Right ventricle myocardium inferior (tissue), 1 donor: ENCODE measurements around the gene FGF1. TPM values are rescaled to one million over a fixed set of nuclear protein-coding genes. Genes with fewer than 3 reads are reported as not detected.

Experiments
- ATAC-seq: fragments of 200-7000 bp; cut with Tn5 transposase; one replicate; pipeline ENCODE4 v1.9.1; 2020; ENCODE audit warnings: mild to moderate bottlenecking, moderate library complexity
- DNase-seq: peaks from one replicate; pipeline ENCODE4 v3.0.0; 2021; ENCODE audit errors: missing footprints
- intact Hi-C: fragments of 100-400 bp; cut with DNase I; formaldehyde crosslinking; loops from one replicate; pipeline ENCODE4 v1.11.0; 2022
- total RNA-seq: library from RNA; stranded (reverse); fragmentation: NEBNext Ultra II Directional; extraction: Animal tissue kit (Norgen Biotek cat#: 25700); gene quantifications from one replicate; pipeline ENCODE4 v1.2.1, GENCODE V29; 2021
- donor health status: DM: no; HTN: yes; CAD: no; lungs with severe emphysema.

The FGF1 gene
- total RNA-seq, 1 donor from 2014 or later: 57.0 TPM

DNA sequence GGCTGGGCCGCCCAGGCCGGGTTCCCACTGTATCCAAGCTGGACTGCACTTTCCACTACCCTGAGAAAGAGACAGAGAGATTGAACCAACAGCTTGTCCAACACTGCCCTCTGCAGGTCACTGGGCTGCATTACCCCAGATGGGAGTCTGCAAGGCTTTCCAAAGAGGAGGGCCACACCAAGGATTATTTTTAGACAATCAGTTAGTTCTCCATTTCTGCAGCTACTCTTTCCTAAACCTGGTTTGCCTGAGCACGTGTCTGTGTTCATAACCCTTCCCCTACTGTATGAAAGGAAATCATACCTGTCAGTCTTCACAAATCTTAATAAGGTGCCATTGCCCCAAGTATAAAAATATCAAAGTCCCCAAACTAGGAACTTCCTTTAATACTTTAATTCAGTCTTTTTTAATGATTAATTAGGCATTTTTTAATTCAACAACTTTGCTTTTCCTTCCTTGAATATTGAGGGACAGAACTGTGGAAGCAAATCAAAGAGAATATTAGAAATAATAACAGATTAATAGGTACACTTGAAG lies 13.4 kb upstream of the FGF1 start:
- ATAC-seq (peak; percentile 90), DNase-seq (peak; percentile 89)
- intact Hi-C loops: loop anchor here (1.0 to 10.0 kb wide), 4 partner anchors 44 to 684 kb away; partner anchors contain the start of gene GNPDA1

DNA sequence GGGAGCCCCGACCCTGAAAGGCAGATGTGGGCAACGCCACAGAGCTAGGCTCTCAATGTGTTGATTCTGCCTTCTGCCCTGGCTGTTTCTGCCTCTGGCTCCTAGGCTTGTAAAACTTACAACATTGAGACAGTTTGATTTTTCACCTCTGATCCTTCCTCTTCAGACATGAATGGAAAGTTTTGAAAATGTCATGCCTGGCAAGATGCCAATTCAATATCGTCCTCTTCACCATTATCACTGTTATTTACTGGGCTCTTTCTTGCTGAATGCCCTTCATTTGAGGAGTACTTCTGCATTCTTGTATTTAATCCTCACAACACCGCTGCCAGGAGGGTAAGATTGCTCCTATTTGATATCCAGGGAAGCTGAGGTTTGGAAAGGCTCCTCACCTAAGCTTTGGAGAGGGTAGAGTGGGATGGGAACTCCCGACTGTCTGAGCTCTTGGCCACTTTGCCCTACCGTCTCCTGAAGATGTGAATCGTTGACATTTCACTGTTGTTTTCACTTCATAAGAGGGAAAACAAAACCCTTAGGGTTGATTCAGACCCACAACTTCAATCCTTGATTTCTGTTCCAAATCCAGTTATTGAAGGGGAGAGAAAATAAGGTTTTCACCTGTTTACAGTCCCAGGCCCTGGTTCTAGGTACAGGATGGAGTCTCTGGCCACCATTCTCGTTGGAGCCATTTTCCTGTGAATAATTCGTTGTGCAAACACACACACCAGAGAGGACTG lies 12.7 kb upstream of the FGF1 start:
- no peak for ATAC-seq
- no peak for DNase-seq
- intact Hi-C loops: loop anchor here (1.0 to 10.0 kb wide), 4 partner anchors 43 to 684 kb away; partner anchors contain the start of gene GNPDA1

DNA sequence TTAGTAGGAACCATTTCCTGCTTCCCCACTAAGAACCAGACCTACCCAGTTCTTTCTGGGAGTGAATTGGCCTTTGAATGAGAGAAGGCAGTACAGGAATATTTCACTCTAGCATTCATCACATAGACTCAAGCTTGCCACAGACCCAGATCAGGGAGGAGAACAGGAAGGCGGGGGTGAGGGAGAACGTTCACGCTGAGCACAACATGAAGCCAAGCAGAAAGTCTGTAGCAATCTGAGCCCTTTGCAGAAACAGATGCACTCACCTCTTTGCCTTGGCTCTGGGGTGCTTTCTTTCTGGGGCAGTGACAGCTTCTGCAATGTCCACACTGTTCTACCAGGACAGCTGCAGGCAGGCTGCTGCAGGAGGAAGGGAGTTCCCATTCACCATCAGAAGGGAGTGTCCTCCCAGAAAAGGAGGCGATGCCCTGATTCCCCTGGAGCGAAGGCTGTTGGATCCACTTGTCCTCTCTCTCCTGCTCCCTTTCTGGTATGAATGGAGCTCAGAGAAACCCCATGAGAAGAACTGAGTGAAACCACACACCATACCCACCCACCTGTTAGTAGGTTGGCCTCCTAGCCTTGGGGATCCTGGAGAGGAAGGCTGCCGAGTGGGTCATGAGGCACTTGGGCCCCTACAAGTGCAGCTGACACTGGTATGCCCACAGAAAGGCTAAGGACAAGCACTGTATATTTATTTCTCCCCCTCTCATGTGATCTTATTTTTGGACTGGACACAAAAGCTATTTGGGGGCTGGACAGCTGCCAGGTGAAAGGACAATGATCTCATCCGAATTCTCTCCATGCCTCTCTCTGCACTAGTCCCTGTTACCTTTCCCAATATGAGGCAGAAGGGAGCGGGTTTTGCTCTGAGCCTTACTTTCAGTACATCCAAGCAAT lies 11.7 kb upstream of the FGF1 start:
- intact Hi-C loops: loop anchor here (5.0 to 10.0 kb wide), 2 partner anchors 545 to 683 kb away; partner anchors contain the start of gene GNPDA1
- ATAC-seq (peak; percentile 76), DNase-seq (peak; percentile 68)

DNA sequence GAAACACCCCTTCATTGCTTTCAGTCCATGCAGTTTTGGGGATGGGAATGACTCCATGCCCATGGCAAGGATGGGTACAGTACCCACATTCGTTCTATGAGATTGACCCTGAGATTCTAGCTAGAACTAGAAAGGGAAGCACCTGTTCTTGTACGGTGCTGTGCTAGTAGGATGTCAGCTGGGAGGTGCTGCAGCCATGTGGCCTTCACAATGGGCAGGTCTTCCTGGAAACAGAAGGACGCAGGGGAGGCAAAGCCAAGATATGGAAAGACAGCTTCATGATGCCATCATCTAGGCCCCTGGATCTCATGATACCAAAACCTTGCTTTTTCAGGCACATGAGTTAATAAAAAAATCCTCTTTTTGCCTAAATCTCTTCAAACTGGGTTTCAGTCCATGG lies 10.5 kb upstream of the FGF1 start:
- DNase-seq: peak; percentile 9
- intact Hi-C loops: loop anchor here (5.0 to 10.0 kb wide), 2 partner anchors 544 to 682 kb away; partner anchors contain the start of gene GNPDA1
- ATAC-seq: no peak

DNA sequence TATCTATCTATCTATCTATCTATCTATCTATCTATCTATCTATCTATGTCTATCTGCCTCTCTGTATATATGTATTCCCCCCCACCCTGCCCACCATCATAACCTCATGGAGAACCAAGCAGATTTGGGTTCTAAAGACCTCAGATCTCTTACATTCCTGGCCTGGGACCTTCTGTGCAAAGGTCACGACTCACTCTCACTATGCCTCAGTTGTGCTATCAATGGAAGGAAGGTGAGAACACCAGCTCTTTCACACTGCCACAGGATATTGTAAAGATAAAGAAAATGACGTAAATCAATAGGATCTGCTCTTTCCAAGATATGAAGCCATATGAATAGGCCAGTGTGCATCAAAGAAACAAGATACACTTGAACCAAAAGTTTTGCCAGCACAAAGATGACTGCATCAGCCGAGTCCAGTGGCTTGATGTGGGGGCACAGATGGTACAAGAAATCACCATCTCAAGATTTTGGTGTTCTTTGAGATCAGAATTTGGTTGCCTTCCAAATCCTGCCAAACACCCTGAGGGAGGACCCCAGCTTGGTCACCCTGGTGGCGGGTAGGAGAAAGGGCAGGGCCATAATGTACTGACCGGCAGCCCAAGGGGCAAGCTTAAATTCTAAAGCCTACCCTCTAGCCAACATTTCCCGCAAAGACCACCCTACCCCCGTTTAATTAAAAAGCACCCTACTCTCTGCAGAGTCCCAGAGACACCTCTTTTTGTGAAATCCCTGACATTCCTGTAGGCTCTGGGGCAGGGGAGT lies 8.4 kb upstream of the FGF1 start:
- no peak for ATAC-seq
- intact Hi-C loops: loop anchor here (10.0 kb wide), 1 partner anchor 679 kb away; the partner anchor contains the start of gene GNPDA1
- no peak for DNase-seq

DNA sequence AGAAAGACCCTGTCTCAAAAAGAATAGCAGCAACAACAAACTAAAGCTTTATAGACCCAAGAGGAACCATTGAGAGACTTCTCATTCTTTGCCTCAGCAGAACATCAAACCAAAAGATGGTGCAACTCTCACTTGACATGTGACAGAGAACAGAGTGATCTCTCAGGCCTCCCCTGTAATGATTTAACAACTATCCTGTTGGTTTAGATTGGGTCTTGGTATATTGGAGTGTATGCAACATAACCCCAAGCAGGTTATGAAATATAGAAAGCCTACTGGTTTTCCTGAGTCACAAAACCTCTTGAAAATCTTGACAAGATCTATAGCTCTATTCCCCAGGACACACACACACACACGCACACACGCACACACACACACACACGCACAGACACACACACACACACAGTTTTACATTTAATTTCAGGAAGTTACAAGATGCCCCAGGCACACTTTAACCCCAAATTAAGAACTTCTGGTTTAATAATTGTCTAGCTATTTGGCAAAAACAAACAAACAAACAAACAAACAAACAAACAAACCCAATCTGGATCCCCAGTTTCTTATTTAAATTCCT lies 6.5 kb upstream of the FGF1 start:
- ATAC-seq (no peak), DNase-seq (no peak)
- intact Hi-C loops: loop anchor here (10.0 kb wide), 1 partner anchor 678 kb away; the partner anchor contains the start of gene GNPDA1

DNA sequence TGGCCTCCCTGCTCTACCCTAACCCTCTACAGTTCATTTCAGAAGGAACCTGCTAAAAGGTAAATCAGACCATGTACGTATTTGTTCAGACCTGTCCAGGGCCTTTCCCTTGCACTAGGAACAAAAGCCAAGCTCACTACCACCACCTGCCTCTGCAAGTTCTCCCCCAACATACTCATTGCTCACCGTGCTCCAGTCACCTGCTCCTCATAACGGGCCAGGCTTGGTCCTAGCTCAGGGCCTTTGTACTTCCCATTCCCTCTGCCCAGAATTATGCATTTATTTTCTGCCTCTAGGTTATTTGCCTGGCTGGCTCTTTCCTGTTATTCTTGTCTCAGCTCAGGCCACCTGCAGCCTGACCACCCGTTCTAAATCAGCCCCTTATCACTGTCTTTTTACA lies 4.8 kb upstream of the FGF1 start:
- intact Hi-C loops: loop anchor here (10.0 kb wide), 1 partner anchor 676 kb away; the partner anchor contains the start of gene GNPDA1
- DNase-seq: no peak
- ATAC-seq: no peak

DNA sequence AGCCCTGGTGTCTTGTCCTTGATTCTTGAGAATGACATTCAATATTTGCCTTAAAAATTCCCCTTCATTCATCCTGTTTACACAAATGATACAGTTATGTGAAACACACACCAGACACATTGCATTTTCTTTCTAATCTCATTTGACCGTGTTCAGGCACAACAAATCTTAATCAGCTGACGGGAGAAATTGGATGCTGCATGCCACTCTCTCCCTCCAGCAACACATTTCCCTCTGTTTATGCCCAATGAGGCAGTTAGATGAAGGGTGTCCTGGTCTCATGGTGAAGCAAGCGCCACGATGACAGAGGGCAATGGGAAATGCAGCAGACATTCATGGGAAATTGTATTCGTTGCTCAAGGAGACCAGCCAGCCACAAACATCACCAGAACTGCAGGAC lies 3.2 kb upstream of the FGF1 start:
- peak; percentile 16 for DNase-seq
- intact Hi-C loops: no loop called here
- no peak for ATAC-seq

DNA sequence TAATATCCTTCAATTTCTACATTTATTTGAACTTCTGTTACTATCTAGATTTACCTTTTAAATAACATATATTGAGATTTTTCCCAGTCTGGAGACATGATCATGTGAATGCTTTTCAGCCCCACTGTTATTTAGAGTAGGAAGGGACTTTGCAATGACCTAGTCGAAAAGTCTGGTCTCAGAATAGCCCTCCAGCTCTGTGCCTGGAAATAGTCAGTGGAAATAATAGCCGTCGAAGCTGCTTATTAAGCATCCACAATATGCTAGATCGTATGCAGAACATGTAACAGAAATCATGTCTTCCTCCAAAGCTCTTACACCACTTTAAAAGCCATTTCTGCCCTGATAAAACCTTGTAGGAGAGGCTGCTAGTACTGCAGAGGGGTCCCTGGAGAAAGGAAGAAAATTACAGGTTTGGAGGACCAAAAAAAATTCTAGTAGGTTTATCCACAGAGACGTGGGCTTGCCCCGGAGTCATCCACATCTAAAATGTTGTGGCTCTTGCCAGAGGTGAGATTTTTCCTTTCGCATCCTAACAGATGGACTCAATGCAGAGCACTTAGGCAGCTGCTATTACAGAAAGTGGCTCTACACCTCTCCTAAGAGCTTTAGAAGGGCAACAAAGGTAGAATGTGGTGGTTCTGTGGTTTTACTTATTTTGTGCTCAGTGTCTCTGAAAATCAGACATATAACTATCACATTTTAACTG lies 2.5 kb upstream of the FGF1 start:
- ATAC-seq (no peak), DNase-seq (no peak)
- intact Hi-C loops: no loop called here

DNA sequence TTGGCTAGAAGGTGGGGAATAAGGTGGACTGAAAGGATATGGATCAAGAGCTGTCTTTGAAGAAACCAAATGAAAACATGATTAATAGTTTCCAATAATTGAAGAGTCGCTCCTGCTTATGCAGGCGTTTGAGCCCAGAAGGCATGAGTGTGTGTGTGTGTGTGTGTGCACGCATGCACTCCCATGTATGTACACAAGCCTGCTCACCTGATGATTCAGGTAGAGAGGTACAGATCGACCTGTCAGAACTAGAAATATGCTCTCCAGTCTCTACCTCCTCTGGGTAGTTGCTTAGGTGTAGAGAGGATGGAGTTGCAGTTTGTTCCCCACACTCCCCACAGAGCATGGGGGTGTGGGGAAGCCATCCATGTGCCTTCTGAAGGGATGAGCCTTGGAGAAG lies 1.1 kb upstream of the FGF1 start:
- ATAC-seq (no peak), DNase-seq (peak; percentile 30)
- intact Hi-C loops: no loop called here

DNA sequence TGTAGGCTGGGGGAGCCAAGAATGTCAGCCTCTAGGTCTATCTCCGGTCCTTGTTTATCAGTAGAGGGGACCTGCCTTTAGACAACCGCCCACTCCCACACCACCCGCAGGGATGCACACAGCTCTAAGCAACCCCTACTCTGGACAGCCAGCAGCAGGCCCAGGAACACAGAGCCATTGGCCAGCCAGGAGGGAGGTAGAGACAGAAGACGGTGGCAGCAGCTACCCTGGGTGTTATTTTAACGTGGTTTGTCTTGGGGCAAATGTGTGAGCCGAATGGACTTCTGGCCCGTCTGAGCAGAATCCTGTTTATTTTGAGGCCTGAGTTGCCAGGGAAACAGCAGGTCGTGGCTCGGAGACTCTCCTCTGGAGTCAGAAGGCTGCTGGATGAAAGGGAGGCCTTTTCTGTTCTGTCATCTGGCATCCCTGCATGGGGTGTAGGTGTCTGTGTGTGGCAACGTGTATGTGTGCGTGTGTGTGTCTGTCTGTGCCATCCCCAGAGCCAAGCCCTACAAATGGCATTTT lies 382 bp upstream of the FGF1 start:
- intact Hi-C loops: no loop called here
- ATAC-seq: peak; percentile 38
- peak; percentile 44 for DNase-seq

DNA sequence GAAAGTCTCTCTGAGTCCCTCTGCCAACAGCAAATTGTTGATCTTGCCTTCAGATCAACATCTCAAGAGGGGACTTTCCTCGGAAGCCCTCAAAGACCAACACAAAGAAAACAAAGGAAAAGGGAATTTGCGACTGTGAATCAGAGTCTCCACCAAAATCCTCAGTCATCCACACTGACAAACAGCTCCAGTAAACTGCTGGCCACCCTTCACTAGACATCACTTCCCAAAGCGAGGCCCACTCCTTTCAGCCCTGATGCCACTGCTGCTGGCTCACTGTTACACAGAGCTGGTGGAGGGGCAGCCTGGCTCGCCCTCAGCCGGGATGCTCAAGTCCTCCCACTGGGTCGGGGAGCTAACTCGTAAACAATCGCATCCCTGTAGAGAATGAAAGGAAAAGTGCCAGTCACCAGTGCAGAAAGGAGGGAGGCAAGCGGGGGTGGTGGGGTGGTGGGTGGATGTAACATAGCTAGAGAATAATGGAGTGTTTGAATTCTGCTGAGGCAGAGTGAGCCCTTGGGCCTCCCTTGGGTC lies 1.3 kb downstream of the FGF1 start:
- DNase-seq (peak; percentile 30), ATAC-seq (peak; percentile 21)
- intact Hi-C loops: no loop called here

DNA sequence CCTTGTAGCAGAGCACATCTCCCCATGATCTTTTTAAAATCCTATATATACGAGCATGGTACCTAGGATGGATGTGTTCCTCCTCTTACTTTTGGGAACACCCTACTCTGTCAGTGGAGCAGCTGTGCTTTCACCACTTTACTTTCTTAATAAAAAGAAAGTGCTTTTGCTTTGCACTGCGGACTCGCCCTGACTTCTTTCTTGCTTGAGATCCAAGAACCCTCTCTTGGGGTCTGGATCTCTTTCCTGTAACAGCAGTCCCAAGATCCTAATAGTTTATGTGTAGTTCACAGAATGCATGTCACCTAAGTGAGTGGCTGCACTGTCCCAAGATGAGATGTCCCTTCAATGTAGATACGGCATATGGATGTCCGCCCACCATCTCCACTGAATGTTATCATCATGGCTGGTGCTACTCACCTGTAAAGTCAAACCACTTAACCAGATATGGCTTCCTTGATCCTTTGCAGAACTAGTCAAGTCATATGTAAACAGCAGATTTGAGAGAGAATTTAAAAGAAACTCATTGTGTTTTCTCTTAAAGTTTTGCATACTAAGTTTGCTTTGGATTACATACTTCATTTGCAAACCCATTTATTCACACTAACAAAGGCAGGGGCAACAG lies 1.9 kb downstream of the FGF1 start:
- DNase-seq (peak; percentile 43), ATAC-seq (no peak)
- intact Hi-C loops: no loop called here

DNA sequence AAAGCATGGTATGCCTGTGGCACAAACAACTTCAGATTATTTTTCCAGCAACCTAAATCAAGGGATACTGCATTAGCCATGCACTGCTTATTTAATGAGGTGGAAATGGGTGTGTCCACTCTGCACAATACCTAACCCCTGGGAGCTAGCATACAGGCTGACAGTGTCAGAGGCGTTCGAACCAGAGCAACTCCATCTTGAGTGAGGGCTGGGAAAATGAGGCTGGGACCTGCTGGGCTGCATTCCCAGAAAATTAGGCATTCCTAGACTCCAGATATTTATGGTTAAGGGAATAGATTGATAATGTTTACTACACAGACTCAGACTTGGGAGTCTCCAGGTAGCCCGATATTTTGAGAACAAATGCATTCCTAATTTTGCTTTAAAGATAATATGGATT lies 2.8 kb downstream of the FGF1 start:
- DNase-seq: no peak
- ATAC-seq: no peak
- intact Hi-C loops: no loop called here

DNA sequence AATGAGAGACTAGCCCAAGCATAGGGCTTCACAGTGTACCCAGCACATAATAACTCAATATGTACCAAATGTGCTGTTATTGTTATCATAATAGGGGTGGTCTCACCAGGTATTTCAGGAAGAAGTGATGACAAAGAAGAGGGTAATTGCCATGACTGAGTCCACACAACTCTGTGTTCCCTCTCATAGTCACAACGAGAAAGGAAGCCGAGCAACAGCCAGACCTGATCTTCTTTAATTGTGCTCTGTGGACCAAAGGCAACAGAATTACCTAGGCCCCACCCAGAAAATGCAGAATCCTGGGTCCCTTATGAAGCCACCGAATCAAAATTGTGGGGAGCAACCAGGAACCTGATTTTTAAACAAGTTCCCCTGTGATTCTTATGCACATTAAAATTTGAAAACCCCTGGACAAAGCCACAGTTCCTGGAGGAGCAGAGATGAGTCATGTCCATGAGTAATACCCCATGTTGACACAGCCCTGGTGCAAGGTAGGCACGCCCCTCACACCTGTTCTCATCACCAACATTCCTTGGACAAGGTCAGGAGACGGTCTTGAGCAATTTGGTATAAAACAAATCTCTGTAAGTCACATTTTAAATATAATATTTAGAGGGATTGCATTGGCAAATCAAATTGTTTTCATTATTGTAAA lies 5.2 kb downstream of the FGF1 start:
- ATAC-seq (no peak), DNase-seq (no peak)
- intact Hi-C loops: no loop called here

DNA sequence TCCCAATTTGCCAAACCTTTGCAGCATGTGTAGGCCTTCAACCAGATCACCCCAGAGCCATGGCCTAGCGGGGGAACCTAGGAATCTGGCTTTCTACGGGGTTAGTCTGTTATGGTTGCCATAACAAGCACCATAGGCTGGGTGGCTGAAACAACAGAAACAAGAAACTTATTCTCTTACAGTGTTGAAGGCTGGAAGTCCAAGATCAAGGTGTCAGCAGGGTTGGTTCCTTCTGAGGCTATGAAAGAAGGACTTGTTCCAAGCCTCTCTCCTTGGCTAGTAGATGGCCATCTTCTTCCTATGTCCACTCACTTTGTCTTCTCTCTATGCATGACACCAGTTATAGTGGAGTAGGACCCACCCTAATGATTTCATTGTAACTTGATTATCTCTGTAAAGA lies 6.1 kb downstream of the FGF1 start:
- DNase-seq (no peak), ATAC-seq (no peak)
- intact Hi-C loops: no loop called here
